Measurements from ENCODE around the gene MAPK8.

MAPK8 gene

GRCh38 chr10:48332166-48332870 lies 25.8 kb downstream of the MAPK8 start:
- TF ChIP-seq FOXA1 (IDR thresholded peaks at IDR 0.05) = no peak
- DNase-seq (ENCODE audit: extremely low spot score) = no peak
- ChIA-PET POLR2A (no interaction called here), CTCF (interaction anchor here (0.9 kb wide), 1 partner anchor 323 kb away, joined by 3 read pairs; no protein-coding TSS in a partner anchor)

- no peak for DNase-seq (ENCODE audit: extremely low spot score)
- CTCF ChIA-PET = interaction anchor here (0.9 kb wide), 1 partner anchor 323 kb away, joined by 3 read pairs; no protein-coding TSS in a partner anchor
- no peak for TF ChIP-seq SUZ12 (IDR thresholded peaks at IDR 0.05)
- TF ChIP-seq BHLHE40 (IDR thresholded peaks at IDR 0.05; ENCODE audit: borderline replicate concordance) = no peak
- TF ChIP-seq NFRKB (IDR thresholded peaks at IDR 0.05) = no peak
- POLR2A ChIA-PET = no interaction called here
Observed at GRCh38 chr10:48332871-48333216, 26.4 kb downstream of the MAPK8 start.

DNA sequence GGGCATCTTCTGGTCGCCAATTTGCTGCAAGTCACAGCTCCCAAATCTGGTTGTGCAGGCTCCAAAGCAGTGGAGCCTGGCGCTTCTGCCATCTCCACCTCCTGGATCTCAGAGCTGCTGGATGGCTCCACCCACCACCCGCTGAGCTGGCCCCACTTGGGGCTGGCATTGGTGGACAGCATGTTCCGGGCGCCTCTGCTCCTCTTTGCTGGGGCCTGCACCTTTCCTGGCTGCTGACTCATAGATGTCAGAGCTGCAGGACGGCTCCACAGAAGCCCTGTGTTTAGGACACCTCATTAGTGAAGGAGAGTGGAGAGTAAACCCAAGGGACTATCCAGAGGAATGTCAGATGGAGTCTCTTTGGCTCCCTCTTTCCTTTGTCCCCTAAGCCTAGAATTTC lies 27.4 kb downstream of the MAPK8 start:
- TF ChIP-seq SP1 (IDR thresholded peaks at IDR 0.05) (no peak), ZNF384 (IDR thresholded peaks at IDR 0.05) (no peak), FOXA1 (IDR thresholded peaks at IDR 0.05) (no peak), FOXM1 (IDR thresholded peaks at IDR 0.05; ENCODE audit: borderline replicate concordance) (no peak), L3MBTL2 (conservative IDR thresholded peaks at IDR 0.05) (no peak), BHLHE40 (IDR thresholded peaks at IDR 0.05; ENCODE audit: borderline replicate concordance) (no peak), HDGF (IDR thresholded peaks at IDR 0.05; ENCODE audit: borderline replicate concordance) (no peak), FOXK2 (IDR thresholded peaks at IDR 0.05) (no peak), ELF4 (IDR thresholded peaks at IDR 0.05) (no peak), LEF1 (IDR thresholded peaks at IDR 0.05; ENCODE audit: borderline replicate concordance) (no peak), NFRKB (IDR thresholded peaks at IDR 0.05) (no peak), TARDBP (IDR thresholded peaks at IDR 0.05) (no peak), SUZ12 (IDR thresholded peaks at IDR 0.05) (no peak), CTBP1 (IDR thresholded peaks at IDR 0.05; ENCODE audit: borderline replicate concordance) (no peak), ARNT (IDR thresholded peaks at IDR 0.05) (no peak)
- TF ChIP-seq, protein P1, sequence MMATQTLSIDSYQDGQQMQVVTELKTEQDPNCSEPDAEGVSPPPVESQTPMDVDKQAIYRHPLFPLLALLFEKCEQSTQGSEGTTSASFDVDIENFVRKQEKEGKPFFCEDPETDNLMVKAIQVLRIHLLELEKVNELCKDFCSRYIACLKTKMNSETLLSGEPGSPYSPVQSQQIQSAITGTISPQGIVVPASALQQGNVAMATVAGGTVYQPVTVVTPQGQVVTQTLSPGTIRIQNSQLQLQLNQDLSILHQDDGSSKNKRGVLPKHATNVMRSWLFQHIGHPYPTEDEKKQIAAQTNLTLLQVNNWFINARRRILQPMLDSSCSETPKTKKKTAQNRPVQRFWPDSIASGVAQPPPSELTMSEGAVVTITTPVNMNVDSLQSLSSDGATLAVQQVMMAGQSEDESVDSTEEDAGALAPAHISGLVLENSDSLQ (IDR thresholded peaks at IDR 0.05) = no peak
- POLR2A ChIA-PET = no interaction called here

DNA sequence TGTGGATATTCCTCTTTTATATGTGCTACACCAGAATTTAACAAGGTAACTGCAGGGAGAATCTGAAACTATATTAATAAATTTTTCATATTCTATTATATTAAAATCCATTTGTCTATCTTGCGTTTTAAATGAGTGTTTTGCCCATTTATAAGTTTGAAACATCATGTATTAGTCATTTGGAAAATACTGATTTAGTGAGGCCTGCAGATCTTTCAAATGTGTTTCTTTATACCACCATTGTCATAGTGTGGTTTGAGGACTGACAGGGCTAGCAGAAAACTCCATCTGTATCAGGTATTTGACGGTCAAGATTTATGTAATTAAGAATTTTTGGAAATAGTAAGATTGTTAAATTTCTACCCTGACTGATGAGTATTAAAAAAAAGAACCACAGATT lies 29.3 kb downstream of the MAPK8 start:
- ChIA-PET POLR2A (no interaction called here), CTCF (interaction anchor here (0.6 kb wide), 1 partner anchor 26 kb away, joined by 3 read pairs; no protein-coding TSS in a partner anchor)
- TF ChIP-seq FOXM1 (IDR thresholded peaks at IDR 0.05; ENCODE audit: borderline replicate concordance) (no peak), BHLHE40 (IDR thresholded peaks at IDR 0.05; ENCODE audit: borderline replicate concordance) (no peak), FOXA1 (IDR thresholded peaks at IDR 0.05) (no peak), FOXK2 (IDR thresholded peaks at IDR 0.05) (no peak), ELF4 (IDR thresholded peaks at IDR 0.05) (no peak), HDGF (IDR thresholded peaks at IDR 0.05; ENCODE audit: borderline replicate concordance) (no peak), CTBP1 (IDR thresholded peaks at IDR 0.05; ENCODE audit: borderline replicate concordance) (no peak), ZNF384 (IDR thresholded peaks at IDR 0.05) (no peak), L3MBTL2 (conservative IDR thresholded peaks at IDR 0.05) (no peak), SP1 (IDR thresholded peaks at IDR 0.05) (no peak), LEF1 (IDR thresholded peaks at IDR 0.05; ENCODE audit: borderline replicate concordance) (no peak), SUZ12 (IDR thresholded peaks at IDR 0.05) (no peak), TARDBP (IDR thresholded peaks at IDR 0.05) (no peak), ARNT (IDR thresholded peaks at IDR 0.05) (no peak), NFRKB (IDR thresholded peaks at IDR 0.05) (no peak)
- TF ChIP-seq, protein P1 (IDR thresholded peaks at IDR 0.05) = no peak
- no peak for DNase-seq (ENCODE audit: extremely low spot score)

More for the DNA sequence above, 27.4 kb downstream of the MAPK8 start:
- no peak for DNase-seq (ENCODE audit: extremely low spot score)
- CTCF ChIA-PET = interaction anchor here (1.1 kb wide), 1 partner anchor 9 kb away, joined by 3 read pairs; no protein-coding TSS in a partner anchor

DNA sequence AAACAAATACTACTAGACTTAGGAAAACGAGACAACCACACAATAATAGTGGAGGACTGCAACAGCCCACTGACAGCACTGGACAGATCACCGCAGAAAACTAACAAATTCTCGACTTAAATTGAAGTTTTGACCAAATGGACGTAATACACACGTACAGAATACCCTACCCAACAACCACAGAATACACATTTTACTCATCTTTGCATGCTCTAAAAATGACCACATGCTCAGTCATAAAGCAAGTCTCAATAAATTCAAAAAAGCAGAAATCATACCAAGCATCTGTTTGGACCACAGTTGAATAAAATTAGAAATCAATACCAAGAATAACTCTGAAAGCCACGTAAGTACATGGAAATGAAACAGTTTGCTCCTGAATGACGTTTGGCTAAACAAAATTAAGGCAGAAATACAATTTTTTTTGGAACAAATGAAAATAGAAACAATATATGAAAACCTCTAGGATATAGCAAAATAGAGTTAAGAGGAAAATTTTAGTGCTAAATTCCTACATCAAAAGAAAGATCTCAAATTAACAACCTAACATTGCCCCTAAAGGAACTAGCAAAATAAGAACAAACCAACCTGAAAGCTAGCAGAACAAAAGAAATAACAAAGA lies 30.6 kb downstream of the MAPK8 start:
- ChIA-PET CTCF (no interaction called here), POLR2A (no interaction called here)
- TF ChIP-seq ZNF384 (IDR thresholded peaks at IDR 0.05) (no peak), HDGF (IDR thresholded peaks at IDR 0.05; ENCODE audit: borderline replicate concordance) (no peak), NFRKB (IDR thresholded peaks at IDR 0.05) (no peak), FOXM1 (IDR thresholded peaks at IDR 0.05; ENCODE audit: borderline replicate concordance) (no peak), ELF4 (IDR thresholded peaks at IDR 0.05) (no peak), LEF1 (IDR thresholded peaks at IDR 0.05; ENCODE audit: borderline replicate concordance) (no peak), TARDBP (IDR thresholded peaks at IDR 0.05) (no peak), CTBP1 (IDR thresholded peaks at IDR 0.05; ENCODE audit: borderline replicate concordance) (no peak), SP1 (IDR thresholded peaks at IDR 0.05) (no peak), L3MBTL2 (conservative IDR thresholded peaks at IDR 0.05) (no peak), FOXA1 (IDR thresholded peaks at IDR 0.05) (no peak), FOXK2 (IDR thresholded peaks at IDR 0.05) (no peak), BHLHE40 (IDR thresholded peaks at IDR 0.05; ENCODE audit: borderline replicate concordance) (no peak)
- DNase-seq (ENCODE audit: extremely low spot score) = no peak

DNA sequence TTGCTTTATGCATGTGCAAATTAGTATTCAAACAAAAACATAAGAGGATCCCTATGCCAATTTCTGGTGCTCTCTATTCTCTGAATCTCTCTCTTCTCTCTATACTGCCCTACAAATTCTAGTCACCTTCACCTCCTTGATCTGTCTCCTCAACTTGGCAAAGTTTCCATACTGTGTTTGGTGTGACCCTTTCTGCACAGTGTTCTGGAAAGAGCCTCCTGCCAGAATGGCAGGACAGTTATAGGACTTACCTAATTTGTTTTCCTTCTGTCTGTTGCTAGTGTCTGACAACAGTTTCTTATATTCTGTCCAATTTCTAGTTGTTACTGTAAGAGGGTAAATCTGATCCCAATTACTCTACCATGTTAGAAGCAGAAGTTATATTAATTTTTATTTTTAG lies 34.3 kb downstream of the MAPK8 start:
- no peak for DNase-seq (ENCODE audit: extremely low spot score)
- CTCF ChIA-PET = no interaction called here
- TF ChIP-seq LEF1 (IDR thresholded peaks at IDR 0.05; ENCODE audit: borderline replicate concordance) = no peak
- TF ChIP-seq CTBP1 (IDR thresholded peaks at IDR 0.05; ENCODE audit: borderline replicate concordance) = no peak
- TF ChIP-seq FOXK2 (IDR thresholded peaks at IDR 0.05) = no peak
- TF ChIP-seq BHLHE40 (IDR thresholded peaks at IDR 0.05; ENCODE audit: borderline replicate concordance) = no peak
- TF ChIP-seq SUZ12 (IDR thresholded peaks at IDR 0.05) = no peak
- no peak for TF ChIP-seq HDGF (IDR thresholded peaks at IDR 0.05; ENCODE audit: borderline replicate concordance)
- no peak for TF ChIP-seq SP1 (IDR thresholded peaks at IDR 0.05)
- TF ChIP-seq ZNF384 (IDR thresholded peaks at IDR 0.05) = no peak
- POLR2A ChIA-PET = no interaction called here
